Testis (tissue), 2 donors: ENCODE data around the gene CHRM1.

Experiments used
- POLR2A ChIP-seq: fragments of 450-650 bp; IDR thresholded peaks from one replicate; pipeline ENCODE4 v1.6.1; 2017; ENCODE audit warnings: antibody characterized with exemption, mild to moderate bottlenecking, moderate library complexity
- TF ChIP-seq, protein P1 (sequence below), 3 experiments: fragments of 450-650 bp in 2 of 3; fragments of 200-600 bp in 1 of 3; sonication (generic) in 1 of 3; IDR thresholded peaks; one replicate each; pipeline ENCODE4 v1.5.1; 2016 to 2019; ENCODE audit warnings: antibody characterized with exemption in 3 of 3, mild to moderate bottlenecking in 2 of 3, moderate library complexity in 1 of 3

DNA sequence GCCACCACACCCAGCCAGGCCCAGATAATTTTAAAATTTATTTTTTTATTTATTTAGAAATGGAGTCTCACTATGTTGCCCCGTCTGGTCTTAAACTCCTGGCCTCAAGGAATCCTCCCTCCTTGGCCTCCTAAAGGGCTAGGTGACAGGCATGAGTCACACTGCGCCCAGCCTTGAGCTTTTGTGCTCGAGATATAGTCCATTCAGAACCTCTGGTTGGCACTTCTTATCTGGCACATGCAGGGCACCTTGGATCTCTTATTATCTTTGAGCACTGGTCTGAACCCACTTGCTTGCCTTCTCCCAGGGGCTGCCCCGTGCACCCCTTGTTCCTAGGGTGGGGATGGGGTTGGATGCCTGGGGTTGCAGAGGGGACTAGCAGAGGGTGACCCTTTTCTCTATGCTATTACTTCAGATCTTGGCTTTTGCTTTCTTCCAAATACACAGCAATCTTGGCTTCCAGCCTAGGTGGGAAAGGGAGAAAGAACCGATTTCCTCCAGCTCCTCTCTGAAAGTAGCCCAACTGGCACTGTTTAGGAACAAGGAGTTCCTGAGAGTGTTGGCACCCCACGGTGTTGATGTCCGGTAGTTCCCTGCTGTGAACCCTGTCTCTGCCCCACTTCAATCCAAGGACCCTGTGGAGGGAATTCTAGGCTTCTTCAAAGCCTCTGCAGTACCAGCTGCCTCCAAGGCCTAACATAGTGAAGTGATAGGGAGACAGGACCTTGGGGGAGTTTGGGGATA lies 41.8 kb downstream of the CHRM1 start:
- TF ChIP-seq, protein P1, sequence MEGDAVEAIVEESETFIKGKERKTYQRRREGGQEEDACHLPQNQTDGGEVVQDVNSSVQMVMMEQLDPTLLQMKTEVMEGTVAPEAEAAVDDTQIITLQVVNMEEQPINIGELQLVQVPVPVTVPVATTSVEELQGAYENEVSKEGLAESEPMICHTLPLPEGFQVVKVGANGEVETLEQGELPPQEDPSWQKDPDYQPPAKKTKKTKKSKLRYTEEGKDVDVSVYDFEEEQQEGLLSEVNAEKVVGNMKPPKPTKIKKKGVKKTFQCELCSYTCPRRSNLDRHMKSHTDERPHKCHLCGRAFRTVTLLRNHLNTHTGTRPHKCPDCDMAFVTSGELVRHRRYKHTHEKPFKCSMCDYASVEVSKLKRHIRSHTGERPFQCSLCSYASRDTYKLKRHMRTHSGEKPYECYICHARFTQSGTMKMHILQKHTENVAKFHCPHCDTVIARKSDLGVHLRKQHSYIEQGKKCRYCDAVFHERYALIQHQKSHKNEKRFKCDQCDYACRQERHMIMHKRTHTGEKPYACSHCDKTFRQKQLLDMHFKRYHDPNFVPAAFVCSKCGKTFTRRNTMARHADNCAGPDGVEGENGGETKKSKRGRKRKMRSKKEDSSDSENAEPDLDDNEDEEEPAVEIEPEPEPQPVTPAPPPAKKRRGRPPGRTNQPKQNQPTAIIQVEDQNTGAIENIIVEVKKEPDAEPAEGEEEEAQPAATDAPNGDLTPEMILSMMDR (IDR thresholded peaks at IDR 0.05): no peak
- no peak for TF ChIP-seq POLR2A
